Spleen (tissue), 7 donors: ENCODE data around the gene ALKBH5.

Experiments used
- POLR2A ChIP-seq, 3 donors: fragments of 450-650 bp; IDR thresholded peaks; one replicate each; pipeline ENCODE4 v1.5.1; 2017; ENCODE audit warnings: antibody characterized with exemption in 3 of 3, mild to moderate bottlenecking in 1 of 3
- TF ChIP-seq, protein P1 (sequence below), 11 experiments: fragments of 200-600 bp in 7 of 11; fragments of 450-650 bp in 4 of 11; sonication (generic) in 4 of 11; IDR thresholded peaks in 8 of 11; conservative IDR thresholded peaks in 3 of 11; 1 replicate in 7 of 11; 2 replicates in 4 of 11; pipeline versions ENCODE4 v1.4.0 to v1.8.0; 2016 to 2021; ENCODE audit warnings: antibody characterized with exemption in 11 of 11, inconsistent platforms in 4 of 11, mild to moderate bottlenecking in 1 of 11
- donor health status: DM: no; HTN: no; CAD: no; lungs with moderate emphysema.
- donor health status: DM: no; HTN: no; CAD: no.
- donor health status: DM: no; HTN: no; CAD: no.

DNA sequence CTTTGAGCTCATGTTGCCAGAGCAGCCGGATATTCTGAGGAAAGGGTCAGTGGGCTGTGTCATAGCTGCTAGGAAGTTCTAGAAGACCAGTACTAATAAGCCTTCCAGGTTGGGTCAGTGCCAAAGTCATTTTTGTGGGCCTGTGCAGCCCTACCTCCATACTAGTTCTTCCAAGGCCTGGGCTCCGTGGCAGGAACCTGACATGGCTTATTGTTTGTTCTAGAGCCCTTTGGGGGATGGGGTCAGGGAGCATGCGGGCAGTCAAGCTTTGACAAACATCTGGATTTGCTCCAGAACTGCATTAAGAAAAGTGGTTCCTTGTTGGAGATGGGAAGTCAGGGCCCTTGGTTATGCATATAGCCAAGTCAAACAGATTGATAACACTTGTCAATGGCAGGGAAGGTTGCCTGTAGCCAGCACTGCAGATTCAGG, 7.6 kb downstream of the ALKBH5 start:
- TF ChIP-seq, protein P1, sequence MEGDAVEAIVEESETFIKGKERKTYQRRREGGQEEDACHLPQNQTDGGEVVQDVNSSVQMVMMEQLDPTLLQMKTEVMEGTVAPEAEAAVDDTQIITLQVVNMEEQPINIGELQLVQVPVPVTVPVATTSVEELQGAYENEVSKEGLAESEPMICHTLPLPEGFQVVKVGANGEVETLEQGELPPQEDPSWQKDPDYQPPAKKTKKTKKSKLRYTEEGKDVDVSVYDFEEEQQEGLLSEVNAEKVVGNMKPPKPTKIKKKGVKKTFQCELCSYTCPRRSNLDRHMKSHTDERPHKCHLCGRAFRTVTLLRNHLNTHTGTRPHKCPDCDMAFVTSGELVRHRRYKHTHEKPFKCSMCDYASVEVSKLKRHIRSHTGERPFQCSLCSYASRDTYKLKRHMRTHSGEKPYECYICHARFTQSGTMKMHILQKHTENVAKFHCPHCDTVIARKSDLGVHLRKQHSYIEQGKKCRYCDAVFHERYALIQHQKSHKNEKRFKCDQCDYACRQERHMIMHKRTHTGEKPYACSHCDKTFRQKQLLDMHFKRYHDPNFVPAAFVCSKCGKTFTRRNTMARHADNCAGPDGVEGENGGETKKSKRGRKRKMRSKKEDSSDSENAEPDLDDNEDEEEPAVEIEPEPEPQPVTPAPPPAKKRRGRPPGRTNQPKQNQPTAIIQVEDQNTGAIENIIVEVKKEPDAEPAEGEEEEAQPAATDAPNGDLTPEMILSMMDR (IDR thresholded peaks at IDR 0.05 in 8 of 11, conservative IDR thresholded peaks at IDR 0.05 in 3 of 11), result no peak
- no peak for TF ChIP-seq POLR2A (IDR thresholded peaks at IDR 0.05)
